Measurements from ENCODE around the gene NR2C2.

The NR2C2 gene

GRCh38 chr3:14925729-14926591 is 21.4 kb upstream of the NR2C2 start:
- peak; percentile 80 for TF ChIP-seq CTCF (IDR thresholded peaks at IDR 0.05; ENCODE audit: low read depth, low read length, missing control alignments)
- Histone ChIP-seq H3K27ac (no peak overlapping the region), H3K36me3 (replicated peaks) (no peaks in the 10 kb centered on the region), H3K4me3 (ENCODE audit: low read depth, low read length) (no peak overlapping the region), H3K27me3 (replicated peaks) (no peaks in the 10 kb centered on the region)
- peak; percentile 56 for DNase-seq
- in situ Hi-C loops (cut with HindIII; ENCODE audit: low pct_ligation_motif_present, low sequenced_read_pairs) = no loop called here

GRCh38 chr3:14926592-14926991 is 20.8 kb upstream of the NR2C2 start:
- DNase-seq = no peak
- Histone ChIP-seq H3K36me3 (replicated peaks) (no peaks in the 10 kb centered on the region), H3K27ac (no peak overlapping the region), H3K4me3 (ENCODE audit: low read depth, low read length) (no peak overlapping the region), H3K27me3 (replicated peaks) (no peaks in the 10 kb centered on the region)
- no peak for TF ChIP-seq CTCF (IDR thresholded peaks at IDR 0.05; ENCODE audit: low read depth, low read length, missing control alignments)
- in situ Hi-C loops (cut with HindIII; ENCODE audit: low pct_ligation_motif_present, low sequenced_read_pairs) = no loop called here

- no peak for TF ChIP-seq CTCF (IDR thresholded peaks at IDR 0.05; ENCODE audit: low read depth, low read length, missing control alignments)
- DNase-seq = no peak
- Histone ChIP-seq H3K27me3 (replicated peaks) (no peaks in the 10 kb centered on the region), H3K4me3 (ENCODE audit: low read depth, low read length) (no peak overlapping the region), H3K36me3 (replicated peaks) (no peaks in the 10 kb centered on the region), H3K27ac (no peak overlapping the region)
- in situ Hi-C loops (cut with HindIII; ENCODE audit: low pct_ligation_motif_present, low sequenced_read_pairs) = no loop called here
Observed at GRCh38 chr3:14927308-14927707, 20.1 kb upstream of the NR2C2 start.

- no peaks in the 10 kb centered on the region for H3K36me3 ChIP-seq (replicated peaks)
- no peak overlapping the region for H3K4me3 ChIP-seq (ENCODE audit: low read depth, low read length)
- in situ Hi-C loops (cut with HindIII; ENCODE audit: low pct_ligation_motif_present, low sequenced_read_pairs) = no loop called here
- no peak overlapping the region for H3K27ac ChIP-seq
- no peak for TF ChIP-seq CTCF (IDR thresholded peaks at IDR 0.05; ENCODE audit: low read depth, low read length, missing control alignments)
- no peaks in the 10 kb centered on the region for H3K27me3 ChIP-seq (replicated peaks)
- DNase-seq = no peak
Observed at GRCh38 chr3:14929310-14930074, 17.9 kb upstream of the NR2C2 start.

- DNase-seq = no peak
- Histone ChIP-seq H3K36me3 (replicated peaks) (no peaks in the 10 kb centered on the region), H3K4me3 (ENCODE audit: low read depth, low read length) (no peak overlapping the region), H3K27me3 (replicated peaks) (no peaks in the 10 kb centered on the region), H3K27ac (no peak overlapping the region)
- TF ChIP-seq CTCF (IDR thresholded peaks at IDR 0.05; ENCODE audit: low read depth, low read length, missing control alignments) = no peak
- in situ Hi-C loops (cut with HindIII; ENCODE audit: low pct_ligation_motif_present, low sequenced_read_pairs) = no loop called here
Observed at GRCh38 chr3:14933820-14934425, 13.5 kb upstream of the NR2C2 start.
